Neural progenitor cell (in vitro differentiated cells): Measurements from ENCODE around the gene RHOC.

ENCODE experiments used
- EZH2 ChIP-seq: fragments of 200-600 bp; sonication (generic); IDR thresholded peaks from 2 replicates; pipeline ENCODE4 v1.6.1; 2017; ENCODE audit warnings: antibody characterized with exemption, mild to moderate bottlenecking, moderate library complexity
- TF ChIP-seq, protein P1 (sequence below): fragments of 200-600 bp; sonication (generic); IDR thresholded peaks from 2 replicates; pipeline ENCODE4 v1.5.1; 2017; ENCODE audit warnings: antibody characterized with exemption, mild to moderate bottlenecking

DNA sequence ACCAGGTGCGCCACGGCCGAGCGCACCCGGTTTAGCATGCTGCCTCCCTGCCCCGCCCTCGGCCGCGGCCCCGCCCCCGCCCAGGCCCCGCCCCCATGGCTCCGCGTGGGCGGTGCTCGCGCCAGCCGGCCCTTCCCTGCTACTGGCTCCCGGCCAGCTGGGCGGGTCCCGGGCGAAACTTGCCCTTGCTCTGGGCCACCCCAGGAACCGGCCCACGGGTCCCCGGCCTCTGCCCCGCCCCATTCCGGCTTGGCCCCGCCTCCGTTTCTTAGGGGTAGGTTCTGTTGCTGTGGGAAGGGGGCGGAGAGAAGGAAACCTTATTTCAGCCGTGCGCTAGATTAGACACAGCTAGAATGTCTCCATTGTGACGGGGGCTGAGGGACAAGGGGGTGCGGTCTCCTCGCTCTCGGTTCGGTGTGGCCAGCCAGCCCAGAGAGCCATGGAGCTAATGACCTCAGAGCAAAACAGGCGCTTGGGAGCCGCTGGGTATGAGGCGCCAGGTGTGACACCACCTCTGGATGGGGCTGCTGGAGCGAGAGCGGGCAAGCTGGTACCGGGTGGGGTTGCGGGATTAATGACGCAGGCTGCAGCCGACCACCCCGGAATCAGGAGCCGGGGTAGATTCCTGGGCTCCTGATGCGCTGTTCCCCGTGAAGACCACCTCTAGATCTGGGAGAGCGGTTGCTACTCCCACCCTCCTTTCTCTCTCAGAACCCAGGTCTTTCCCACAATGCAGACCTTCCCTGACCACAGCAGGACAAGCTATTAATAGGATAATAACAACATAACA is 8.5 kb upstream of the RHOC start, which contains the start of gene PPM1J:
- TF ChIP-seq, protein P1, sequence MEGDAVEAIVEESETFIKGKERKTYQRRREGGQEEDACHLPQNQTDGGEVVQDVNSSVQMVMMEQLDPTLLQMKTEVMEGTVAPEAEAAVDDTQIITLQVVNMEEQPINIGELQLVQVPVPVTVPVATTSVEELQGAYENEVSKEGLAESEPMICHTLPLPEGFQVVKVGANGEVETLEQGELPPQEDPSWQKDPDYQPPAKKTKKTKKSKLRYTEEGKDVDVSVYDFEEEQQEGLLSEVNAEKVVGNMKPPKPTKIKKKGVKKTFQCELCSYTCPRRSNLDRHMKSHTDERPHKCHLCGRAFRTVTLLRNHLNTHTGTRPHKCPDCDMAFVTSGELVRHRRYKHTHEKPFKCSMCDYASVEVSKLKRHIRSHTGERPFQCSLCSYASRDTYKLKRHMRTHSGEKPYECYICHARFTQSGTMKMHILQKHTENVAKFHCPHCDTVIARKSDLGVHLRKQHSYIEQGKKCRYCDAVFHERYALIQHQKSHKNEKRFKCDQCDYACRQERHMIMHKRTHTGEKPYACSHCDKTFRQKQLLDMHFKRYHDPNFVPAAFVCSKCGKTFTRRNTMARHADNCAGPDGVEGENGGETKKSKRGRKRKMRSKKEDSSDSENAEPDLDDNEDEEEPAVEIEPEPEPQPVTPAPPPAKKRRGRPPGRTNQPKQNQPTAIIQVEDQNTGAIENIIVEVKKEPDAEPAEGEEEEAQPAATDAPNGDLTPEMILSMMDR: no peak
- peak; percentile 6 for TF ChIP-seq EZH2
